ENCODE measurements around the gene TMEM131L. TPM values are rescaled to one million over a fixed set of nuclear protein-coding genes. Genes with fewer than 3 reads are reported as not detected.

TMEM131L gene
- polyA plus RNA-seq, 1 donor (not counting 4 experiments of a cell fraction or from before 2014, with no cell fraction given), result 10.3 TPM

- Histone ChIP-seq H3K27ac (ENCODE audit: control insufficient read depth, insufficient read depth, low read length) (no peak overlapping the region), H3K4me1 (ENCODE audit: control insufficient read depth, extremely low read depth, insufficient read depth, low read length) (peaks cover 17% of the 10 kb centered on the region), H3K4me2 (ENCODE audit: control insufficient read depth, extremely low read depth, insufficient read depth, low read depth, low read length) (no peak overlapping the region), H2AFZ (ENCODE audit: control insufficient read depth, low read length) (no peak overlapping the region), H3K9ac (ENCODE audit: control insufficient read depth, extremely low read depth, insufficient read depth, low read length) (no peak overlapping the region), H3K9me1 (ENCODE audit: control insufficient read depth, extremely low read depth, insufficient read depth, low read length) (peaks cover 3% of the 10 kb centered on the region), H3K4me3 (ENCODE audit: control insufficient read depth in 2 of 3, extremely low read depth in 1 of 3, insufficient read depth in 2 of 3, low read depth in 1 of 3, low read length in 3 of 3) (no peak overlapping the region), H3K36me3 (ENCODE audit: control insufficient read depth in 2 of 2, extremely low read depth in 1 of 2, insufficient read depth in 2 of 2, low read length in 2 of 2) (peaks cover 0 to 3% of the 10 kb centered on the region in 2 experiments), H3K9me3 (ENCODE audit: control insufficient read depth, low read depth, low read length) (no peaks in the 10 kb centered on the region), H4K20me1 (ENCODE audit: control insufficient read depth, extremely low read depth, insufficient read depth, low read length) (no peaks in the 10 kb centered on the region), H3K27me3 (ENCODE audit: control insufficient read depth, extremely low read depth, insufficient read depth, low read length) (no peaks in the 10 kb centered on the region), H3K79me2 (ENCODE audit: control insufficient read depth, insufficient read depth, low read length) (no peaks in the 10 kb centered on the region)
- dilution Hi-C loops (cut with MboI; ENCODE audit: extremely low pct_ligation_motif_present, low sequenced_read_pairs), result no loop called here
- DNase-seq (ENCODE audit: low read depth, low spot score), result no peak
- no peak for TF ChIP-seq EZH2 (IDR thresholded peaks at IDR 0.05; ENCODE audit: low read length)
- TF ChIP-seq, protein P1, sequence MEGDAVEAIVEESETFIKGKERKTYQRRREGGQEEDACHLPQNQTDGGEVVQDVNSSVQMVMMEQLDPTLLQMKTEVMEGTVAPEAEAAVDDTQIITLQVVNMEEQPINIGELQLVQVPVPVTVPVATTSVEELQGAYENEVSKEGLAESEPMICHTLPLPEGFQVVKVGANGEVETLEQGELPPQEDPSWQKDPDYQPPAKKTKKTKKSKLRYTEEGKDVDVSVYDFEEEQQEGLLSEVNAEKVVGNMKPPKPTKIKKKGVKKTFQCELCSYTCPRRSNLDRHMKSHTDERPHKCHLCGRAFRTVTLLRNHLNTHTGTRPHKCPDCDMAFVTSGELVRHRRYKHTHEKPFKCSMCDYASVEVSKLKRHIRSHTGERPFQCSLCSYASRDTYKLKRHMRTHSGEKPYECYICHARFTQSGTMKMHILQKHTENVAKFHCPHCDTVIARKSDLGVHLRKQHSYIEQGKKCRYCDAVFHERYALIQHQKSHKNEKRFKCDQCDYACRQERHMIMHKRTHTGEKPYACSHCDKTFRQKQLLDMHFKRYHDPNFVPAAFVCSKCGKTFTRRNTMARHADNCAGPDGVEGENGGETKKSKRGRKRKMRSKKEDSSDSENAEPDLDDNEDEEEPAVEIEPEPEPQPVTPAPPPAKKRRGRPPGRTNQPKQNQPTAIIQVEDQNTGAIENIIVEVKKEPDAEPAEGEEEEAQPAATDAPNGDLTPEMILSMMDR (optimal IDR thresholded peaks at IDR 0.05 in 1 of 3, IDR thresholded peaks at IDR 0.05 in 1 of 3, conservative IDR thresholded peaks at IDR 0.05 in 1 of 3; ENCODE audit: extremely low read depth in 1 of 3, insufficient read depth in 2 of 3, low read length in 3 of 3), result no peak
- no peak for FAIRE-seq
These were observed 127.0 kb downstream of the TMEM131L start for GRCh38 chr4:153593161-153593560.

DNA sequence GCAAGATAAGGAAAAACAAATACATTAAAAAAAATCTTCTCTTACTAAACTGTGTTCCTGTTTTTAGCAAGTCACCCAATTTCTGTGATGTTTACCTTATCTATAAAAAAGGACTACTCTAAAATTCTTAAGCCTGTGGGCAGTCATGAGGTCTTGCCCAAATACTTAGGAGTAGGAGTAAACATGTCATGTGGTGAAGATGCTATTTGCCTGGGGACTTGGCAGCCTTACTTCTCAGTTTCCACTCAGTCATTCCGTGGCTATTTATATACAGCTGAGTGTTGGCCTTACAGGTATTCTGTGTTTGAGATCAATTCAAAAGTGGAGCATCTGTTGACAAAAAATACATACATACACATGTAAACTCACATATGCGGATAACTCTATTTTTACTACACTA is 128.1 kb downstream of the TMEM131L start:
- Histone ChIP-seq H3K4me3 (ENCODE audit: control insufficient read depth in 2 of 3, extremely low read depth in 1 of 3, insufficient read depth in 2 of 3, low read depth in 1 of 3, low read length in 3 of 3) (no peak overlapping the region), H3K9me3 (ENCODE audit: control insufficient read depth, low read depth, low read length) (no peaks in the 10 kb centered on the region), H3K36me3 (ENCODE audit: control insufficient read depth in 2 of 2, extremely low read depth in 1 of 2, insufficient read depth in 2 of 2, low read length in 2 of 2) (peaks cover 0 to 6% of the 10 kb centered on the region in 2 experiments), H4K20me1 (ENCODE audit: control insufficient read depth, extremely low read depth, insufficient read depth, low read length) (no peaks in the 10 kb centered on the region), H3K9ac (ENCODE audit: control insufficient read depth, extremely low read depth, insufficient read depth, low read length) (no peak overlapping the region), H3K4me1 (ENCODE audit: control insufficient read depth, extremely low read depth, insufficient read depth, low read length) (peaks cover 17% of the 10 kb centered on the region), H3K4me2 (ENCODE audit: control insufficient read depth, extremely low read depth, insufficient read depth, low read depth, low read length) (no peak overlapping the region), H3K9me1 (ENCODE audit: control insufficient read depth, extremely low read depth, insufficient read depth, low read length) (peaks cover 3% of the 10 kb centered on the region), H3K27me3 (ENCODE audit: control insufficient read depth, extremely low read depth, insufficient read depth, low read length) (no peaks in the 10 kb centered on the region), H2AFZ (ENCODE audit: control insufficient read depth, low read length) (no peak overlapping the region), H3K27ac (ENCODE audit: control insufficient read depth, insufficient read depth, low read length) (no peak overlapping the region), H3K79me2 (ENCODE audit: control insufficient read depth, insufficient read depth, low read length) (no peaks in the 10 kb centered on the region)
- dilution Hi-C loops (cut with MboI; ENCODE audit: extremely low pct_ligation_motif_present, low sequenced_read_pairs), result no loop called here
- no peak for TF ChIP-seq EZH2 (IDR thresholded peaks at IDR 0.05; ENCODE audit: low read length)
- TF ChIP-seq, protein P1 (optimal IDR thresholded peaks at IDR 0.05 in 1 of 3, IDR thresholded peaks at IDR 0.05 in 1 of 3, conservative IDR thresholded peaks at IDR 0.05 in 1 of 3; ENCODE audit: extremely low read depth in 1 of 3, insufficient read depth in 2 of 3, low read length in 3 of 3), result no peak
- no peak for DNase-seq (ENCODE audit: low read depth, low spot score)
- FAIRE-seq, result no peak

All from keratinocyte (primary cell).